ENCODE measurements around the gene CCDC170.
"Not testable (repeated sequence)": the region's sequence is repeated elsewhere in the genome, so short reads cannot be mapped to it uniquely, and the experiment has no call there.

CCDC170 gene

DNA sequence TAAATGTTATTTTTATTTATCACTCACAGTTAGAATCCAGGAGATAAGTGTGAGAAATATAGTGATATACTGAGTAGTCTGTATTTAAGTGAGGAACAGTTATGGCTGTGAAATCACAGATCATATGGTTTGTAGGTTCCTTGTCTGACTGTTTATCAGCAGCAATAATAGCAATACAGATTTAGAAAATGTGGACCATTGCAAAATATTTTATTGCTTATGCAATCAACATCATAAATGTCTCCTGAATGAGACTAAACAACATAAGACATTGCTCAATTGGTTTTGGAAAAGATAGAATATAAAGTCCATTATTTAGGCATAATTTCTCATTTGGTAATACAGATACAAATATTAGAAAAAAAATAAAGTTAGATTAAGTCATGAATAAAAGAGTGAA, 43.7 kb downstream of the CCDC170 start:
- in situ Hi-C loops (cut with MboI; ENCODE audit: low pct_unique_long_range_greater_than_20kb, low sequenced_read_pairs, unreplicated experiment), result no loop called here
- DNase-seq (ENCODE audit: low spot score), result no peak
- TF ChIP-seq, protein P1, sequence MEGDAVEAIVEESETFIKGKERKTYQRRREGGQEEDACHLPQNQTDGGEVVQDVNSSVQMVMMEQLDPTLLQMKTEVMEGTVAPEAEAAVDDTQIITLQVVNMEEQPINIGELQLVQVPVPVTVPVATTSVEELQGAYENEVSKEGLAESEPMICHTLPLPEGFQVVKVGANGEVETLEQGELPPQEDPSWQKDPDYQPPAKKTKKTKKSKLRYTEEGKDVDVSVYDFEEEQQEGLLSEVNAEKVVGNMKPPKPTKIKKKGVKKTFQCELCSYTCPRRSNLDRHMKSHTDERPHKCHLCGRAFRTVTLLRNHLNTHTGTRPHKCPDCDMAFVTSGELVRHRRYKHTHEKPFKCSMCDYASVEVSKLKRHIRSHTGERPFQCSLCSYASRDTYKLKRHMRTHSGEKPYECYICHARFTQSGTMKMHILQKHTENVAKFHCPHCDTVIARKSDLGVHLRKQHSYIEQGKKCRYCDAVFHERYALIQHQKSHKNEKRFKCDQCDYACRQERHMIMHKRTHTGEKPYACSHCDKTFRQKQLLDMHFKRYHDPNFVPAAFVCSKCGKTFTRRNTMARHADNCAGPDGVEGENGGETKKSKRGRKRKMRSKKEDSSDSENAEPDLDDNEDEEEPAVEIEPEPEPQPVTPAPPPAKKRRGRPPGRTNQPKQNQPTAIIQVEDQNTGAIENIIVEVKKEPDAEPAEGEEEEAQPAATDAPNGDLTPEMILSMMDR (IDR thresholded peaks at IDR 0.05; ENCODE audit: extremely low read depth, insufficient read depth, missing control alignments), result no peak

DNA sequence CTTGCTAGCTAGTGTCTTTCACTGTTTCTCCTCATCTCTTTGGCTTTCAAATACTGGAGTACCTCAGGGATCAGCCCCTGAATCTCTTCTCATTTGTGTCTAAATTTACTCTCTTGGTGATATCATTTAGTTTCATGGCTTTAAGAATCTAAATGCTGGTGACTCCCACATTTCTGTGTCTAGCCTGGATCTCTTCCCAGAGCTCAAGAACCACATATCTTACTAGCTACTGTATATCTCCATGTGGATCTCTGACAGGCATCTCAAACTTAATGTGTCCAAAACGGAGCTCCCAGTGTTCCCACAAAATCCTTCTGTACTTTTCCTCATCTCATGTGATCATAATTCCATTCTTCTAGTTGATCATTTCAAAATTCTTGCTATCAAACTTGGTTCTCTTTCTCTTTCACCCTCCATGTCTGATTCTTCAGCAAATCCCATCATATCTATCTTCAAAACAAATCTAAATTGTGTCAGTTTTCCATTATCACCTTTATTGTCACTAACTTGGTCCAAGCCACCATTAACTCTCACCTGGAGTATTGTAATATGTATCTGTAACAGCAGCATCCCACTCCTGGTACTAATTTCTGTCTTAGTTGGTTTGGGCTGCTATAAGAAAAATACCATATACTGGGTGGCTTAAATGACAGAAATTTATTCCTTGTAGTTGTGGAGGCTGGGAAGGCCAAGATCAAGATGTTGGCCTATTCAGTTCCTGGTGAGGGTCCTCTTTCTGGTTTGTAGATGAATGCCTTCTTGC, 45.9 kb downstream of the CCDC170 start:
- TF ChIP-seq, protein P1 (IDR thresholded peaks at IDR 0.05; ENCODE audit: extremely low read depth, insufficient read depth, missing control alignments), result no peak
- in situ Hi-C loops (cut with MboI; ENCODE audit: low pct_unique_long_range_greater_than_20kb, low sequenced_read_pairs, unreplicated experiment), result no loop called here
- no peak for DNase-seq (ENCODE audit: low spot score)

DNA sequence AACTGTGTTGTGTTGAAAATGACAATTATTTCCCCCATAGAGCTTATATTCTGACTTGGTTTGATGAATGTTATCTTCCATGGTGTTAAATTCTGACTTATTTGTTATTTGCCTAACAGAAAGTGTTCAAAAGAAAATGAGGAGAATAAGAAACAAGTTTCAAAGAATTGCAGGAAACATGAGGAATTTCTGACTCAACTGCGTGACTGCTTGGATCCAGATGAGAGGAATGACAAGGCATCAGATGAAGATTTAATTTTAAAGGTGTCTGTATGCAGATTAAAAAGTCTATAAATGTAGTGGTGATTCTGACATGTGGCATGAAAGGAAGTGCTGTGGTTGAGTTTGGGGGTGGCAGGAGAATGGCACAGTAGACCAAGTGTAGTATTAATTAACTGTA, 50.6 kb downstream of the CCDC170 start:
- DNase-seq (ENCODE audit: low spot score), result no peak
- TF ChIP-seq, protein P1 (IDR thresholded peaks at IDR 0.05; ENCODE audit: extremely low read depth, insufficient read depth, missing control alignments), result no peak
- in situ Hi-C loops (cut with MboI; ENCODE audit: low pct_unique_long_range_greater_than_20kb, low sequenced_read_pairs, unreplicated experiment), result no loop called here

- in situ Hi-C loops (cut with MboI; ENCODE audit: low pct_unique_long_range_greater_than_20kb, low sequenced_read_pairs, unreplicated experiment), result not testable (repeated sequence)
Measured at GRCh38 chr6:151544884-151545283, 51.1 kb downstream of the CCDC170 start.

DNA sequence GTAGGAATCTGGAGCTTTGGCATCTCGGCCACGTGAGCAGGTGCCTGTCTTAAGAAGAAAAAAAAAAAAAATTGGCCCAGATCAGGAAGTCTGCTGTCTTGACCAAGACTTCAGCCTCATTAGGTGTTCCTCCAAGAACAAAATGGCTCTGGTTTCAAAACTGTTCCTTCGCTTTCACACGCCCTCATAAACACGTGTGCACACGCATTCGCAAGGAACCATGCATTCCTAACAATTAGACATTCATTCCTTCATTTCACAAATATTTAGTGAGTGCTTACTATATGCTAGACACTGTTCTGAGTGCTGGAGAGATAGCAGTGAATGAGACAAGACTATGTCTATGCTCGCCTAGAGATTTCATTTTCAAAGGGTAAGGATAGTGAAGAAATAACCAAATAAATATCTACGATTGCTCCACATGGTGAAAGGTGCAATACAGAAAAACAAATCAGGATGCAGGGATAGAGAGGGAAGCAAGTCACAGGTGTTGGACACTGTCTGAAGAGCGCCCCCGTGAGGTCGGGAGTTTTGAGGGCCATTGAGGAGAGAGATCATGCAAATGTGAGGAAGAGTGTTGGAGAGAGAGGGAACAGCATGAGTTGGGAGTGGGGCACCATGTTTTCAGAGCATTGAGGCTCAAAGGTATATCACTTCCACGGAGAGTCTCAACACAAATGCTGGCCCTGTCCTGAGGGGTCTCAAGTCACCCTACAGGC, 53.3 kb downstream of the CCDC170 start:
- no peak for DNase-seq (ENCODE audit: low spot score)
- TF ChIP-seq, protein P1 (IDR thresholded peaks at IDR 0.05; ENCODE audit: extremely low read depth, insufficient read depth, missing control alignments), result no peak
- in situ Hi-C loops (cut with MboI; ENCODE audit: low pct_unique_long_range_greater_than_20kb, low sequenced_read_pairs, unreplicated experiment), result no loop called here

More at GRCh38 chr6:151544884-151545283, 51.1 kb downstream of the CCDC170 start:
- DNase-seq (ENCODE audit: low spot score), result not testable (repeated sequence)

GRCh38 chr6:151548201-151548600, 54.4 kb downstream of the CCDC170 start:
- DNase-seq (ENCODE audit: low spot score), result no peak
- in situ Hi-C loops (cut with MboI; ENCODE audit: low pct_unique_long_range_greater_than_20kb, low sequenced_read_pairs, unreplicated experiment), result no loop called here

More at GRCh38 chr6:151548201-151548600, 54.4 kb downstream of the CCDC170 start:
- TF ChIP-seq, protein P1 (IDR thresholded peaks at IDR 0.05; ENCODE audit: extremely low read depth, insufficient read depth, missing control alignments), result no peak

Measured in GM13977 (cell line).